Ishikawa (cell line): Measurements from ENCODE around the gene ROR1.

Source experiments
- CREB1 ChIP-seq: IDR thresholded peaks from 2 replicates; pipeline ENCODE4 v1.6.1; 2012; ENCODE audit warnings: low read depth
- EGR1 ChIP-seq: IDR thresholded peaks from 2 replicates; pipeline ENCODE4 v1.6.1; 2012
- EP300 ChIP-seq: IDR thresholded peaks from 2 replicates; pipeline ENCODE4 v1.6.1; 2012; ENCODE audit warnings: borderline replicate concordance
- NFIC ChIP-seq: IDR thresholded peaks from 2 replicates; pipeline ENCODE4 v1.6.1; 2012
- RAD21 ChIP-seq: IDR thresholded peaks from 2 replicates; pipeline ENCODE4 v1.6.1; 2012; ENCODE audit warnings: low read depth
- TAF1 ChIP-seq: IDR thresholded peaks from 2 replicates; pipeline ENCODE4 v1.6.1; 2012; ENCODE audit warnings: low read depth, mild to moderate bottlenecking
- TCF12 ChIP-seq: IDR thresholded peaks from 2 replicates; pipeline ENCODE4 v1.6.1; 2012; ENCODE audit warnings: low read depth
- YY1 ChIP-seq: IDR thresholded peaks from 2 replicates; pipeline ENCODE4 v1.6.1; 2012; ENCODE audit warnings: low read depth
- ZBTB7A ChIP-seq: IDR thresholded peaks from 2 replicates; pipeline ENCODE4 v1.6.1; 2012; ENCODE audit warnings: low read depth
- TF ChIP-seq, protein P1 (sequence below): IDR thresholded peaks from 2 replicates; pipeline ENCODE4 v1.6.1; 2012
- TF ChIP-seq, protein P2 (sequence below): IDR thresholded peaks from 2 replicates; pipeline ENCODE4 v1.6.1; 2012
- TF ChIP-seq, protein P3 (sequence below): IDR thresholded peaks from 2 replicates; pipeline ENCODE4 v1.6.1; 2012; ENCODE audit warnings: low read depth, mild to moderate bottlenecking

DNA sequence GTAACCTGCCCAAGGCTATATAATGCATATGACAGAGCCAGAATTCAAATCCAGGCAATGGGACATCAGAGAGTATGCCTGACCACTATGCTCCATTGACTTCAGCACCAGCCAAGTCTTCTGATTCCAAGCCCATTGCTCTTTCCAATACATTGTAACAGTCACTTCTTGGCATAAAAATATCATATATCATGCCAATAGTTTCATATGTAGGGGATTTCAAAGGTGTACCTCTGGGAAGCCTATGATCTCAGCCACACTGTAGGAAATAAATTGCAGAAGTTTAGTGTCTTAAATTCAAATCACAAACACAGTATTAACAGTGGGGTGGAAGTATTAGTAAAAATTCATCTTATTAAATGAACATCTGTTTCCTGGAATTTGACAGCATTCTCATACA, 30.0 kb upstream of the ROR1 start:
- TF ChIP-seq CREB1 (no peak), YY1 (no peak), TCF12 (no peak), EP300 (no peak), NFIC (no peak), TAF1 (no peak), EGR1 (no peak), RAD21 (no peak), ZBTB7A (no peak)
- TF ChIP-seq, protein P1, sequence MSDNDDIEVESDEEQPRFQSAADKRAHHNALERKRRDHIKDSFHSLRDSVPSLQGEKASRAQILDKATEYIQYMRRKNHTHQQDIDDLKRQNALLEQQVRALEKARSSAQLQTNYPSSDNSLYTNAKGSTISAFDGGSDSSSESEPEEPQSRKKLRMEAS = no peak
- TF ChIP-seq, protein P2, sequence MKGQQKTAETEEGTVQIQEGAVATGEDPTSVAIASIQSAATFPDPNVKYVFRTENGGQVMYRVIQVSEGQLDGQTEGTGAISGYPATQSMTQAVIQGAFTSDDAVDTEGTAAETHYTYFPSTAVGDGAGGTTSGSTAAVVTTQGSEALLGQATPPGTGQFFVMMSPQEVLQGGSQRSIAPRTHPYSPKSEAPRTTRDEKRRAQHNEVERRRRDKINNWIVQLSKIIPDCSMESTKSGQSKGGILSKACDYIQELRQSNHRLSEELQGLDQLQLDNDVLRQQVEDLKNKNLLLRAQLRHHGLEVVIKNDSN = no peak
- TF ChIP-seq, protein P3, sequence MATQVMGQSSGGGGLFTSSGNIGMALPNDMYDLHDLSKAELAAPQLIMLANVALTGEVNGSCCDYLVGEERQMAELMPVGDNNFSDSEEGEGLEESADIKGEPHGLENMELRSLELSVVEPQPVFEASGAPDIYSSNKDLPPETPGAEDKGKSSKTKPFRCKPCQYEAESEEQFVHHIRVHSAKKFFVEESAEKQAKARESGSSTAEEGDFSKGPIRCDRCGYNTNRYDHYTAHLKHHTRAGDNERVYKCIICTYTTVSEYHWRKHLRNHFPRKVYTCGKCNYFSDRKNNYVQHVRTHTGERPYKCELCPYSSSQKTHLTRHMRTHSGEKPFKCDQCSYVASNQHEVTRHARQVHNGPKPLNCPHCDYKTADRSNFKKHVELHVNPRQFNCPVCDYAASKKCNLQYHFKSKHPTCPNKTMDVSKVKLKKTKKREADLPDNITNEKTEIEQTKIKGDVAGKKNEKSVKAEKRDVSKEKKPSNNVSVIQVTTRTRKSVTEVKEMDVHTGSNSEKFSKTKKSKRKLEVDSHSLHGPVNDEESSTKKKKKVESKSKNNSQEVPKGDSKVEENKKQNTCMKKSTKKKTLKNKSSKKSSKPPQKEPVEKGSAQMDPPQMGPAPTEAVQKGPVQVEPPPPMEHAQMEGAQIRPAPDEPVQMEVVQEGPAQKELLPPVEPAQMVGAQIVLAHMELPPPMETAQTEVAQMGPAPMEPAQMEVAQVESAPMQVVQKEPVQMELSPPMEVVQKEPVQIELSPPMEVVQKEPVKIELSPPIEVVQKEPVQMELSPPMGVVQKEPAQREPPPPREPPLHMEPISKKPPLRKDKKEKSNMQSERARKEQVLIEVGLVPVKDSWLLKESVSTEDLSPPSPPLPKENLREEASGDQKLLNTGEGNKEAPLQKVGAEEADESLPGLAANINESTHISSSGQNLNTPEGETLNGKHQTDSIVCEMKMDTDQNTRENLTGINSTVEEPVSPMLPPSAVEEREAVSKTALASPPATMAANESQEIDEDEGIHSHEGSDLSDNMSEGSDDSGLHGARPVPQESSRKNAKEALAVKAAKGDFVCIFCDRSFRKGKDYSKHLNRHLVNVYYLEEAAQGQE = no peak
